HFFc6 (cell line): Measurements from ENCODE around the gene LRP6. TPM values are rescaled to one million over a fixed set of nuclear protein-coding genes. Genes with fewer than 3 reads are reported as not detected.

Experiments
- DNase-seq: peaks from one replicate; pipeline ENCODE4 v3.0.0-alpha.2; 2018
- H3K27ac Mint-ChIP-seq: 2 replicates; pipeline ENCODE4 v1.8.0; 2020; ENCODE audit warnings: mild to moderate bottlenecking, mixed read lengths
- H3K27me3 Mint-ChIP-seq: 2 replicates; pipeline ENCODE4 v1.8.0; 2021; ENCODE audit warnings: mild to moderate bottlenecking, moderate library complexity, mixed read lengths; ENCODE audit not compliant: insufficient read depth
- H3K36me3 Mint-ChIP-seq: 2 replicates; pipeline ENCODE4 v1.8.0; 2021; ENCODE audit warnings: low read depth, mixed read lengths
- H3K4me1 Mint-ChIP-seq: 2 replicates; pipeline ENCODE4 v1.8.0; 2020; ENCODE audit warnings: low read depth, mixed read lengths
- H3K4me3 Mint-ChIP-seq: 2 replicates; pipeline ENCODE4 v1.8.0; 2020; ENCODE audit warnings: mild to moderate bottlenecking, moderate library complexity, mixed read lengths
- H3K9me3 Mint-ChIP-seq: 2 replicates; pipeline ENCODE4 v1.8.0; 2020; ENCODE audit warnings: mild to moderate bottlenecking, mixed read lengths
- CTCF ChIP-seq: fragments of 200-600 bp; sonication (generic); IDR thresholded peaks from 2 replicates; pipeline ENCODE4 v1.5.0; 2021; ENCODE audit warnings: antibody characterized with exemption, mild to moderate bottlenecking
- total RNA-seq, 6 experiments: library from RNA; stranded (reverse); fragmentation: NEBNext Ultra II Directional; extraction: Animal tissue kit (Norgen Biotek cat#: 25700); gene quantifications; 2 replicates in 1 of 6; 3 replicates in 5 of 6; pipeline ENCODE4 v1.2.3, GENCODE V29; 2021

Gene LRP6
- total RNA-seq, 6 experiments from 2014 or later: 24.0 to 31.6 (median 27.0) TPM

DNA sequence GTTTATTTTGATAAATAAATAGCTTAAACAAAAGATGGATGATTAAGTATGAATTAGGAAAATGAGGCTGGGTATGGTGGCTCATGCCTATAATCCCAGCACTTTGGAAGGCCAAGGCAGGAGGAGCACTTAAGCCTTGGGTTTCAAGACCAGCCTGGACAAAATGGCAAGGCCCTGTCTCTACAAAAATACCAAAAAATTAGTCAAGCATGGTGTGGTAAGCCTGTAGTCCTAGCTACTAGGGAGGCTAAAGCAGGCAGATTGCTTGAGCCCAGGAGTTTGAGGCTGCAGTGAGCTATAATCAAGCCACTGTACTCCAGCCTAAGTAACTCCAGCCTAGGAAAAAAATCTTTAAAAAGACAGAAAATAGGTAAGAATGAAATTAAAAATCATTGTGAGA, 100.1 kb downstream of the LRP6 start:
- no peaks in the 10 kb centered on the region for H3K27me3 Mint-ChIP-seq
- no peak overlapping the region for H3K27ac Mint-ChIP-seq
- H3K36me3 Mint-ChIP-seq: peaks cover 15% of the 10 kb centered on the region
- no peak for DNase-seq
- no peak for TF ChIP-seq CTCF
- H3K4me1 Mint-ChIP-seq: peaks cover 13% of the 10 kb centered on the region
- H3K9me3 Mint-ChIP-seq: no peaks in the 10 kb centered on the region
- no peak overlapping the region for H3K4me3 Mint-ChIP-seq

DNA sequence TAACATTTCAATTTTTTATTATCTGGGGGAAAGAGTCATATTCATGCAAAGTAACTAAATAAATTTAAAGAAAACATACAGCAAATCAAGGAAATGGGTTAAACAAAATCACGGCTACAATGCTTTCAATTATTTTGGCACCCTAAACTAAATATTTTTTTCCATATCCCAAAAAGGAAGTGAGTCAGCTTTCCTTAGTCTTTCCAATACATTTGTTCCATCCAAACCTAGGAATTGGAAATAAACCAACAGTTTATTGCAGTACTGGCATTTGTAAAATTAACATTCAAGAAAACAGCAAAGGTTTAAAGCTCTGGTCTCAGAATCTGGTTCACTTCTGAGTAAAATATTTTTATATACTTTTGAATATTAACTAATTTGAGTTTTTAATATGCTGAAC, 106.9 kb downstream of the LRP6 start:
- DNase-seq: no peak
- Mint-ChIP-seq H3K4me3 (no peak overlapping the region), H3K9me3 (no peaks in the 10 kb centered on the region), H3K27ac (no peak overlapping the region), H3K27me3 (no peaks in the 10 kb centered on the region), H3K36me3 (peaks cover 52% of the 10 kb centered on the region), H3K4me1 (peaks cover 21% of the 10 kb centered on the region)
- TF ChIP-seq CTCF: no peak

DNA sequence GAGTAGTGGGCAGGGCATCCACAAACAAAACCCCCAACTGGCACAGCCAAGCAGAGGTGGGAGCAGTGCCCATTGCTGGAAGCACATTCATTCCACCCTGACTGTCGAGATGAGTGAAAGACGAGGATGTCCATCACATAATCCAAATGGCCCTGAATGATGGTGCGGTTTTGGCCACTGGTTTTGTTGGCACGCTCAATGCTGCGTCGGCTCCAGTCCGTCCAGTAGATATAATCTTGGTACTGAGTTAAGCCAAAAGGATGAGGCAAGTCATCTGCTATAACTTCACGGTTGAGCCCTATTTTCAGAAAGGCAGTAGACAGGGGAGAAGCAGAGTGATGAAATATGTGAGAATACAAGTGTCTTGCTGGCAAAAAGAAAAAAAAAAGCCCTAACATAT, 108.0 kb downstream of the LRP6 start:
- Mint-ChIP-seq H3K4me3 (no peak overlapping the region), H3K36me3 (peaks cover 45% of the 10 kb centered on the region)
- no peak for DNase-seq

DNA sequence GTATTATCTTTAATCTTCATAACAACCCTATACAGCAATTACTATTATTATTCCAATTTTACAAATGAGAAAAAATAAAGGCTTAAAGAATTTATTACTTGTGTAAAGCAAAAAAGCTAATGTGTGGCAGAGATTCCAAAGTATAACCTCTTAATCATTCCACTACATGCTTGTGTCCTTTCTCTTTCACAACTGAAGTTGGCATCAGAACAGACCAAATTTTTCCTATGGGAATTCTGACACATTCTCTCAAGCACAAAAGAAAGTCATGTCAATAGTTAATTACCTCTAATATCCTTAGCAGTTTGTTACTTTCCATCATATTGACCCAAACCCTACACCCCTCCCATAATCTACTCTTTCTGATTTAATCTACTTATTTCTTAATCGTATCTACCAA, 109.4 kb downstream of the LRP6 start:
- Mint-ChIP-seq H3K27me3 (no peaks in the 10 kb centered on the region; the same call in 1 of the 2 replicates), H3K4me3 (no peak overlapping the region), H3K4me1 (peaks cover 17% of the 10 kb centered on the region), H3K9me3 (no peaks in the 10 kb centered on the region), H3K36me3 (peaks cover 39% of the 10 kb centered on the region), H3K27ac (no peak overlapping the region)
- DNase-seq: no peak
- TF ChIP-seq CTCF: no peak

More for the DNA sequence above, 108.0 kb downstream of the LRP6 start:
- Mint-ChIP-seq H3K27me3 (no peaks in the 10 kb centered on the region; the same call in 1 of the 2 replicates), H3K9me3 (no peaks in the 10 kb centered on the region), H3K4me1 (peaks cover 17% of the 10 kb centered on the region), H3K27ac (no peak overlapping the region)
- TF ChIP-seq CTCF: no peak

- Mint-ChIP-seq H3K9me3 (no peaks in the 10 kb centered on the region), H3K27ac (no peak overlapping the region; the same call in 1 of the 2 replicates), H3K4me1 (peaks cover 17% of the 10 kb centered on the region), H3K27me3 (no peaks in the 10 kb centered on the region; the same call in 1 of the 2 replicates), H3K36me3 (peaks cover 39% of the 10 kb centered on the region), H3K4me3 (no peak overlapping the region)
- TF ChIP-seq CTCF: no peak
- DNase-seq: no peak
Observed at GRCh38 chr12:12156828-12157227, 110.0 kb downstream of the LRP6 start.

- H3K27me3 Mint-ChIP-seq: no peaks in the 10 kb centered on the region; the same call in 1 of the 2 replicates
- H3K9me3 Mint-ChIP-seq: no peaks in the 10 kb centered on the region
- TF ChIP-seq CTCF: no peak
- H3K4me3 Mint-ChIP-seq: no peak overlapping the region
- H3K27ac Mint-ChIP-seq: no peak overlapping the region
- DNase-seq: no peak
- peaks cover 39% of the 10 kb centered on the region for H3K36me3 Mint-ChIP-seq
- H3K4me1 Mint-ChIP-seq: peaks cover 17% of the 10 kb centered on the region
Observed at GRCh38 chr12:12156116-12156515, 110.7 kb downstream of the LRP6 start.
